GM12873 (cell line): ENCODE data around the gene CRB2.

Source experiments
- CTCF ChIP-seq: IDR thresholded peaks from 2 replicates; pipeline ENCODE4 v1.5.1; 2012; ENCODE audit warnings: low read depth, mild to moderate bottlenecking, moderate library complexity, low read length, control low read depth; ENCODE audit not compliant: insufficient read depth; ENCODE audit errors: missing control alignments

CRB2 gene

GRCh38 chr9:123349691-123350480, 6.1 kb upstream of the CRB2 start:
- peak; percentile 99 for TF ChIP-seq CTCF

- TF ChIP-seq CTCF, result no peak
These were observed 5.2 kb upstream of the CRB2 start for GRCh38 chr9:123350590-123351310.

GRCh38 chr9:123353041-123353440, 3.0 kb upstream of the CRB2 start:
- TF ChIP-seq CTCF, result no peak

- TF ChIP-seq CTCF, result peak; percentile 90
These were observed 1.9 kb upstream of the CRB2 start for GRCh38 chr9:123353984-123354591.

- no peak for TF ChIP-seq CTCF
These were observed 1.0 kb upstream of the CRB2 start for GRCh38 chr9:123354806-123355508.

GRCh38 chr9:123356851-123357742, 1.1 kb downstream of the CRB2 start:
- no peak for TF ChIP-seq CTCF
